Gastroesophageal sphincter (tissue), 4 donors: ENCODE data around the gene CHCHD10. TPM values are rescaled to one million over a fixed set of nuclear protein-coding genes. Genes with fewer than 3 reads are reported as not detected.
A peak's percentile ranks its signal among the peaks of the same experiment; 100 is the strongest.

Source experiments
- ATAC-seq: fragments of 150-250 bp; one replicate; pipeline ENCODE4 v1.9.1; 2016; ENCODE audit warnings: mild to moderate bottlenecking, moderate library complexity
- H3K27ac ChIP-seq, 4 donors: fragments of 200-600 bp; sonication (generic) in 3 of 4; 1 replicate in 3 of 4; 2 replicates in 1 of 4; pipeline ENCODE4 v1.5.1; 2016 to 2019
- H3K27me3 ChIP-seq: fragments of 200-600 bp; sonication (generic); one replicate; pipeline ENCODE4 v1.5.1; 2019
- H3K36me3 ChIP-seq, 2 donors: fragments of 200-600 bp; sonication (generic); one replicate each; pipeline ENCODE4 v1.5.1; 2019; ENCODE audit warnings: control low read depth in 1 of 2
- H3K4me1 ChIP-seq, 3 donors: fragments of 200-600 bp; sonication (generic); 1 replicate in 2 of 3; 2 replicates in 1 of 3; pipeline ENCODE4 v1.5.1; 2016 to 2019; ENCODE audit warnings: control low read depth in 2 of 3
- H3K4me3 ChIP-seq, 2 donors: fragments of 200-600 bp; sonication (generic); one replicate each; pipeline ENCODE4 v1.5.1; 2019; ENCODE audit warnings: mild to moderate bottlenecking in 1 of 2, moderate library complexity in 1 of 2
- H3K9me3 ChIP-seq, 3 donors: fragments of 200-600 bp; sonication (generic); one replicate each; pipeline ENCODE4 v1.5.1; 2017 to 2019; ENCODE audit warnings: control low read depth in 2 of 3
- CTCF ChIP-seq, 4 experiments: fragments of 200-600 bp in 2 of 4; fragments of 450-650 bp in 2 of 4; sonication (generic) in 1 of 4; IDR thresholded peaks; one replicate each; pipeline ENCODE4 v1.5.1; 2017 to 2019; ENCODE audit warnings: antibody characterized with exemption in 4 of 4, mild to moderate bottlenecking in 2 of 4, moderate library complexity in 2 of 4
- EP300 ChIP-seq: sonication (generic); formaldehyde crosslinking; IDR thresholded peaks from one replicate; pipeline ENCODE4 v1.6.1; 2017; ENCODE audit warnings: antibody characterized with exemption, mild to moderate bottlenecking
- POLR2A ChIP-seq, 2 donors: fragments of 450-650 bp; IDR thresholded peaks; one replicate each; pipeline ENCODE4 v1.6.1; 2017; ENCODE audit warnings: antibody characterized with exemption in 2 of 2, mild to moderate bottlenecking in 2 of 2, moderate library complexity in 1 of 2
- POLR2AphosphoS5 ChIP-seq: sonication (generic); formaldehyde crosslinking; IDR thresholded peaks from one replicate; pipeline ENCODE4 v1.6.1; 2017; ENCODE audit warnings: antibody characterized with exemption
- WGBS, 2 donors: methylation state at CpG; one replicate each; pipeline ENCODE4 v1.1.5; 2018; ENCODE audit warnings: low coverage in 1 of 2; 5-methylcytosine and 5-hydroxymethylcytosine counted together
- total RNA-seq, 4 donors: library from RNA; depleted of rRNA; stranded (reverse); fragments of >200 nt; gene quantifications; one replicate each; pipeline ENCODE4 v1.1.0, GENCODE V29; 2016

The CHCHD10 gene
- total RNA-seq, 4 donors from 2014 or later = 2.0 to 40.6 (median 28.1) TPM

GRCh38 chr22:23749841-23750301 lies 17.9 kb downstream of the CHCHD10 start:
- Histone ChIP-seq H3K27ac (no peak overlapping the region), H3K36me3 (peaks cover 0 to 10% of the 10 kb centered on the region in 2 donors), H3K9me3 (no peaks in the 10 kb centered on the region), H3K27me3 (no peaks in the 10 kb centered on the region), H3K4me1 (peaks cover 0 to 30% (median 11%) of the 10 kb centered on the region in 3 donors), H3K4me3 (peak overlapping the region in 1 of 2 donors; percentile 69)
- no peak for ATAC-seq
- TF ChIP-seq CTCF (IDR thresholded peaks at IDR 0.05) (no peak), EP300 (no peak), POLR2A (IDR thresholded peaks at IDR 0.05) (no peak), POLR2AphosphoS5 (no peak)
- 56 to 65% methylated on average over 11 to 12 of the region's 12 CpGs for WGBS, 2 donors

GRCh38 chr22:23745791-23746190 lies 22.0 kb downstream of the CHCHD10 start:
- H3K4me1 ChIP-seq = peaks cover 0 to 30% (median 9%) of the 10 kb centered on the region in 3 donors
- H3K36me3 ChIP-seq = peaks cover 0 to 51% of the 10 kb centered on the region in 2 donors
- H3K9me3 ChIP-seq = peaks cover 0 to 10% (median 0%) of the 10 kb centered on the region in 3 donors
- no peaks in the 10 kb centered on the region for H3K27me3 ChIP-seq
- ATAC-seq = no peak
- no peak overlapping the region for H3K27ac ChIP-seq
- 80 to 89% methylated on average over 5 to 6 of the region's 6 CpGs for WGBS, 2 donors
- no peak for TF ChIP-seq POLR2AphosphoS5
- no peak for TF ChIP-seq POLR2A (IDR thresholded peaks at IDR 0.05)
- TF ChIP-seq CTCF (IDR thresholded peaks at IDR 0.05) = no peak
- TF ChIP-seq EP300 = no peak
- H3K4me3 ChIP-seq = no peak overlapping the region

DNA sequence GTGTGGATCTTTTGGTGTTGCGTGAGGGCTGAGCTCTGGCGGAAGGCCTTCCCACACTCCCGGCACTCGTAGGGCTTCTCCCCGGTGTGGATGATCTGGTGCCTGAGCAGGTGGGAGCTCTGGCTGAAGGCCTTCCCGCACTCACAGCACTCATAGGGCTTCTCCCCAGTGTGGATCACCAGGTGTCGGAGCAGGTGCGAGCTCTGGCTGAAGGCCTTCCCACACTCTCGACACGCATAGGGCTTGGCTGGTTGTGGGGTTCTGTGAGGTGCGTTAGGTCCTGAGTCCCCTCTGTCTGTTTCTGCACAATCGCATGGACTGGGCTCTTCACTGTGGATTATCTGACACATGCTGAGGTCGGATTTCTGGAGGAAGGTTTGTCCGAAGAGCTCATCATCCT lies 23.3 kb downstream of the CHCHD10 start:
- H3K36me3 ChIP-seq = peaks cover 0 to 53% of the 10 kb centered on the region in 2 donors
- 97% methylated on average over 6 of the region's 14 CpGs; no CpG with 5 or more reads in 1 of the 2 donors for WGBS, 2 donors
- no peak overlapping the region for H3K27ac ChIP-seq
- no peak for ATAC-seq
- peaks cover 0 to 10% (median 0%) of the 10 kb centered on the region in 3 donors for H3K9me3 ChIP-seq
- no peak for TF ChIP-seq POLR2AphosphoS5
- TF ChIP-seq CTCF (IDR thresholded peaks at IDR 0.05) = no peak
- TF ChIP-seq POLR2A (IDR thresholded peaks at IDR 0.05) = no peak
- TF ChIP-seq EP300 = no peak
- H3K27me3 ChIP-seq = no peaks in the 10 kb centered on the region
- H3K4me3 ChIP-seq = no peak overlapping the region
- peaks cover 0 to 18% (median 0%) of the 10 kb centered on the region in 3 donors for H3K4me1 ChIP-seq

GRCh38 chr22:23744001-23744400 lies 23.8 kb downstream of the CHCHD10 start:
- Histone ChIP-seq H3K27me3 (no peaks in the 10 kb centered on the region), H3K27ac (no peak overlapping the region), H3K4me3 (no peak overlapping the region), H3K4me1 (peaks cover 0 to 17% (median 0%) of the 10 kb centered on the region in 3 donors), H3K36me3 (peaks cover 0 to 53% of the 10 kb centered on the region in 2 donors), H3K9me3 (peaks cover 0 to 10% (median 0%) of the 10 kb centered on the region in 3 donors)
- ATAC-seq = no peak
- 87 to 97% methylated on average over 4 to 5 of the region's 13 CpGs for WGBS, 2 donors
- TF ChIP-seq POLR2A (IDR thresholded peaks at IDR 0.05) = no peak
- no peak for TF ChIP-seq CTCF (IDR thresholded peaks at IDR 0.05)
- no peak for TF ChIP-seq POLR2AphosphoS5
- no peak for TF ChIP-seq EP300

DNA sequence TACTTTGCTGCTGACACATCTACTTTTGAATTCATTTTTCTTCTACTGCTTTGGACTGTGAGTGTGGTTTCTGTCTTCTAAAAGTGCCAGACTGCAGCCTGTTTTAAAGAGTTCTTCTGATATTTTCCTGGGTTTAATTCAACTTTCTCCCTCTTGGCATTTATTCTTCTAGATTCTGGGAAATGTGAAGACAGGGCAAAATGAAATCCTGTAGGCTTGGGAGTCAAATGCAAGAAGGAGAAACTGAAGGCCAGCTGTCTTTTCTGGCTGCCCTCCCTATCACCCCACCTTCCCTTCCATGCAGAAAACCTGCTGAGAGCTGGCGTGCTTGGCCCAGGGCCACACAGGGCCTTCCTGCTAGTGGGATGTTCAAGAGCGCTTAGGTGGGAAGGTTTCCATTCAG lies 24.5 kb downstream of the CHCHD10 start:
- 67% methylated on average over 1 of the region's 2 CpGs; no CpG with 5 or more reads in 1 of the 2 donors for WGBS, 2 donors
- H3K9me3 ChIP-seq = peaks cover 0 to 10% (median 0%) of the 10 kb centered on the region in 3 donors
- ATAC-seq = no peak
- H3K36me3 ChIP-seq = peaks cover 0 to 53% of the 10 kb centered on the region in 2 donors
- TF ChIP-seq CTCF (IDR thresholded peaks at IDR 0.05) (no peak), POLR2A (IDR thresholded peaks at IDR 0.05) (no peak), POLR2AphosphoS5 (no peak), EP300 (no peak)
- H3K4me3 ChIP-seq = no peak overlapping the region
- H3K4me1 ChIP-seq = peaks cover 0 to 11% (median 0%) of the 10 kb centered on the region in 3 donors
- H3K27ac ChIP-seq = peak overlapping the region in 1 of 4 donors; percentile 24
- H3K27me3 ChIP-seq = no peaks in the 10 kb centered on the region
